Measurements from ENCODE around the gene MNAT1.

DNA sequence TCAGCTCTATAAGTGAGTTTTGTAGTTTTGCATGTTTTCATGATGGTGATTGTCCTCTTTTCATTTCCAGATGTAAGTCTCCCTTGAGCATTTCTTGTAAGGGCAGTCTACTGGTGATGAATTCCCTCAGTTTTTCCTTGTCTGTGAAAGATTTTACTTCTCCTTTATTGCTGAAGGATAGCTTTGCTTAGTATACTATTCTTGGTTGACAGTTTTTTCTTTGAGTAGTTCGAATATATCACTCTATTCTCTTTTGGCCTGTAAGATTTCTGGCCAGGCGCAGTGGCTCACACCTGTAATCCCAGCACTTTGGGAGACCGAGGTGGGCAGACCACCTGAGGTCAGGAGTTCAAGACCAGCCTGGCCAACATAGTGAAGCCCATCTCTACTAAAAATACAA lies 34.0 kb upstream of the MNAT1 start:
- no peak for TF ChIP-seq EP300 (conservative IDR thresholded peaks at IDR 0.05; ENCODE audit: poor library complexity, severe bottlenecking)
- TF ChIP-seq EZH2 (IDR thresholded peaks at IDR 0.05; ENCODE audit: borderline replicate concordance, insufficient read depth, low read length, poor library complexity, severe bottlenecking) = no peak
- TF ChIP-seq POLR2AphosphoS5 (IDR thresholded peaks at IDR 0.05) = no peak
- TF ChIP-seq, protein P1, sequence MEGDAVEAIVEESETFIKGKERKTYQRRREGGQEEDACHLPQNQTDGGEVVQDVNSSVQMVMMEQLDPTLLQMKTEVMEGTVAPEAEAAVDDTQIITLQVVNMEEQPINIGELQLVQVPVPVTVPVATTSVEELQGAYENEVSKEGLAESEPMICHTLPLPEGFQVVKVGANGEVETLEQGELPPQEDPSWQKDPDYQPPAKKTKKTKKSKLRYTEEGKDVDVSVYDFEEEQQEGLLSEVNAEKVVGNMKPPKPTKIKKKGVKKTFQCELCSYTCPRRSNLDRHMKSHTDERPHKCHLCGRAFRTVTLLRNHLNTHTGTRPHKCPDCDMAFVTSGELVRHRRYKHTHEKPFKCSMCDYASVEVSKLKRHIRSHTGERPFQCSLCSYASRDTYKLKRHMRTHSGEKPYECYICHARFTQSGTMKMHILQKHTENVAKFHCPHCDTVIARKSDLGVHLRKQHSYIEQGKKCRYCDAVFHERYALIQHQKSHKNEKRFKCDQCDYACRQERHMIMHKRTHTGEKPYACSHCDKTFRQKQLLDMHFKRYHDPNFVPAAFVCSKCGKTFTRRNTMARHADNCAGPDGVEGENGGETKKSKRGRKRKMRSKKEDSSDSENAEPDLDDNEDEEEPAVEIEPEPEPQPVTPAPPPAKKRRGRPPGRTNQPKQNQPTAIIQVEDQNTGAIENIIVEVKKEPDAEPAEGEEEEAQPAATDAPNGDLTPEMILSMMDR (IDR thresholded peaks at IDR 0.05; ENCODE audit: poor library complexity, severe bottlenecking) = no peak
- TF ChIP-seq RAD21 (conservative IDR thresholded peaks at IDR 0.05) = no peak
